DND-41 (cell line): ENCODE results near the gene PMEPA1.

ENCODE experiments used
- CTCF ChIP-seq: IDR thresholded peaks from 2 replicates; pipeline ENCODE4 v1.5.1; 2012; ENCODE audit warnings: borderline replicate concordance, low read length, moderate library complexity, mild to moderate bottlenecking; ENCODE audit not compliant: poor library complexity, severe bottlenecking; ENCODE audit errors: extremely low read depth
- EZH2 ChIP-seq: IDR thresholded peaks from 3 replicates; pipeline ENCODE4 v1.6.1; 2012; ENCODE audit warnings: borderline replicate concordance, low read depth, mild to moderate bottlenecking, moderate library complexity, low read length, inconsistent platforms; ENCODE audit not compliant: severe bottlenecking

GRCh38 chr20:57648878-57649616 is 60.8 kb downstream of the PMEPA1 start:
- no peak for TF ChIP-seq CTCF
- no peak for TF ChIP-seq EZH2
